Activated CD8-positive, alpha-beta memory T cell treated with anti-CD3 and anti-CD28 coated beads for 36 hours (primary cell): ENCODE results near the gene AFF4. TPM values are rescaled to one million over a fixed set of nuclear protein-coding genes. Genes with fewer than 3 reads are reported as not detected.

Source experiments
- total RNA-seq, 2 experiments: library from RNA; stranded (reverse); gene quantifications; one replicate each; pipeline ENCODE4 v1.2.3, GENCODE V29; 2021

The AFF4 gene
- total RNA-seq, 2 experiments from 2014 or later, result 23.2 to 25.7 TPM

Other genes with a start within 250 kb of the AFF4 start
- gene KIF3A, start 226.1 kb downstream of the AFF4 start, total RNA-seq, result 10 to 100 TPM; 16.1 to 16.9 TPM
- gene CCNI2, start 216.2 kb downstream of the AFF4 start, total RNA-seq, result 10 to 100 TPM in 1 of 2 experiments, 1 to 10 TPM in 1; 9.3 to 10.2 TPM
- 10 to 100 TPM; 32.5 TPM for gene SEPTIN8, start 186.4 kb downstream of the AFF4 start, total RNA-seq
- under 1 TPM; 0.06 TPM for gene SOWAHA, start 150.3 kb downstream of the AFF4 start, total RNA-seq
- gene SHROOM1, start 133.0 kb downstream of the AFF4 start, total RNA-seq, result 1 to 10 TPM; 1.6 to 1.9 TPM
- under 1 TPM; 0.23 to 0.27 TPM for gene GDF9, start 97.2 kb downstream of the AFF4 start, total RNA-seq
- 100 to 1,000 TPM; 621 to 661 TPM for gene UQCRQ, start 97.0 kb downstream of the AFF4 start, total RNA-seq
- gene LEAP2, start 90.0 kb downstream of the AFF4 start, total RNA-seq, result 1 to 10 TPM; 3.5 to 3.9 TPM
- gene ZCCHC10, start 62.9 kb upstream of the AFF4 start, total RNA-seq, result 10 to 100 TPM; 29.9 to 30.6 TPM
- 100 to 1,000 TPM; 249 to 254 TPM for gene HSPA4, start 88.4 kb upstream of the AFF4 start, total RNA-seq